Right lobe of liver (tissue), 4 donors: ENCODE measurements around the gene OARD1.

Experiments
- CTCF ChIP-seq, 4 donors: fragments of 200-600 bp in 3 of 4; fragments of 450-650 bp in 1 of 4; IDR thresholded peaks; one replicate each; pipeline versions ENCODE4 v1.5.1 to v1.8.0; 2016 to 2022; ENCODE audit warnings: antibody characterized with exemption in 4 of 4, mild to moderate bottlenecking in 2 of 4
- POLR2A ChIP-seq: fragments of 450-650 bp; IDR thresholded peaks from one replicate; pipeline ENCODE4 v1.6.1; 2017; ENCODE audit warnings: antibody characterized with exemption, mild to moderate bottlenecking
- donor health status: DM: no; HTN: no; CAD: no.
- donor health status: DM: no; HTN: no; CAD: no.
- donor health status: DM: no; HTN: yes; CAD: no.

- TF ChIP-seq CTCF (IDR thresholded peaks at IDR 0.05) (no peak), POLR2A (no peak)
Observed at GRCh38 chr6:41028561-41029412, 43.4 kb downstream of the OARD1 start.
